GM23338 (cell line): ENCODE results near the gene SUGCT. TPM values are rescaled to one million over a fixed set of nuclear protein-coding genes. Genes with fewer than 3 reads are reported as not detected.

Experiments
- ATAC-seq: fragments of 200-7000 bp; cut with Tn5 transposase; 3 replicates; pipeline ENCODE4 v1.9.1; 2020
- DNase-seq: peaks from one replicate; pipeline ENCODE4 v3.0.0-alpha.2; 2015; ENCODE audit warnings: low spot score
- H2AFZ ChIP-seq: fragments of 200-600 bp; sonication (generic); 2 replicates; pipeline ENCODE4 v1.8.0; 2016; ENCODE audit warnings: antibody characterized with exemption, mild to moderate bottlenecking, moderate library complexity
- H3F3A ChIP-seq: fragments of 200-600 bp; sonication (generic); replicated peaks from 2 replicates; pipeline ENCODE4 v1.8.0; 2017; ENCODE audit warnings: antibody characterized with exemption, mixed run types, low read depth
- H3K27ac ChIP-seq: fragments of 200-600 bp; sonication (generic); 2 replicates; pipeline ENCODE4 v1.6.1; 2016; ENCODE audit warnings: low read depth
- H3K27me3 ChIP-seq: fragments of 200-600 bp; sonication (generic); 2 replicates; pipeline ENCODE4 v1.8.0; 2016; ENCODE audit warnings: mild to moderate bottlenecking, mixed run types, moderate library complexity; ENCODE audit not compliant: insufficient read depth
- H3K36me3 ChIP-seq: fragments of 200-600 bp; sonication (generic); 2 replicates; pipeline ENCODE4 v1.8.0; 2016; ENCODE audit warnings: mild to moderate bottlenecking; ENCODE audit not compliant: insufficient read depth
- H3K4me1 ChIP-seq: fragments of 200-600 bp; sonication (generic); 2 replicates; pipeline ENCODE4 v1.8.0; 2016; ENCODE audit warnings: mild to moderate bottlenecking, moderate library complexity; ENCODE audit not compliant: insufficient read depth
- H3K4me2 ChIP-seq: fragments of 200-600 bp; sonication (generic); 2 replicates; pipeline ENCODE4 v1.7.1; 2017; ENCODE audit warnings: mixed run types
- H3K4me3 ChIP-seq: fragments of 200-600 bp; sonication (generic); 2 replicates; pipeline ENCODE4 v1.6.1; 2016; ENCODE audit warnings: mixed run types
- H3K79me2 ChIP-seq: fragments of 200-600 bp; sonication (generic); replicated peaks from 2 replicates; pipeline ENCODE4 v1.8.0; 2017; ENCODE audit warnings: mild to moderate bottlenecking; ENCODE audit not compliant: insufficient read depth
- H3K9me2 ChIP-seq: fragments of 200-600 bp; sonication (generic); 2 replicates; pipeline ENCODE4 v1.8.0; 2017; ENCODE audit not compliant: insufficient read depth
- H4K20me1 ChIP-seq: fragments of 200-600 bp; sonication (generic); replicated peaks from 2 replicates; pipeline ENCODE4 v1.8.0; 2017; ENCODE audit warnings: mild to moderate bottlenecking; ENCODE audit not compliant: insufficient read depth
- H3K27ac Mint-ChIP-seq: 2 replicates; pipeline ENCODE4 v1.8.0; 2020; ENCODE audit warnings: inconsistent platforms, mild to moderate bottlenecking, moderate library complexity, mixed read lengths
- H3K27me3 Mint-ChIP-seq: 3 replicates; pipeline ENCODE4 v1.8.0; 2022; ENCODE audit warnings: low read depth, mild to moderate bottlenecking, moderate library complexity, mixed read lengths, inconsistent platforms; ENCODE audit not compliant: insufficient read depth, poor library complexity
- H3K36me3 Mint-ChIP-seq: 3 replicates; pipeline ENCODE4 v1.8.0; 2021; ENCODE audit warnings: low read depth, mild to moderate bottlenecking, inconsistent platforms, moderate library complexity, mixed read lengths
- H3K4me1 Mint-ChIP-seq: 3 replicates; pipeline ENCODE4 v1.8.0; 2020; ENCODE audit warnings: mild to moderate bottlenecking, inconsistent platforms, mixed read lengths
- H3K4me3 Mint-ChIP-seq: 3 replicates; pipeline ENCODE4 v1.8.0; 2021; ENCODE audit warnings: moderate library complexity, mild to moderate bottlenecking, inconsistent platforms, mixed read lengths
- H3K9me3 Mint-ChIP-seq: 3 replicates; pipeline ENCODE4 v1.8.0; 2020; ENCODE audit warnings: moderate library complexity, mild to moderate bottlenecking, inconsistent platforms, mixed read lengths
- CREB1 ChIP-seq: fragments of 250-450 bp; sonication (Bioruptor Pico); IDR thresholded peaks from 2 replicates; pipeline ENCODE4 v1.5.0; 2020; ENCODE audit warnings: low read depth, mild to moderate bottlenecking, moderate library complexity
- CTCF ChIP-seq, 2 experiments: fragments of 200-600 bp in 1 of 2; sonication (generic) in 1 of 2; conservative IDR thresholded peaks; 2 replicates each; pipeline versions ENCODE4 v1.5.1 to v1.6.1; 2016 to 2017; ENCODE audit warnings: antibody characterized with exemption in 2 of 2, low read depth in 2 of 2, mild to moderate bottlenecking in 2 of 2, moderate library complexity in 1 of 2
- ETS1 ChIP-seq: IDR thresholded peaks from 2 replicates; pipeline ENCODE4 v1.6.1; 2016; ENCODE audit warnings: antibody characterized with exemption
- EZH2 ChIP-seq: fragments of 200-600 bp; sonication (generic); IDR thresholded peaks from one replicate; pipeline ENCODE4 v1.8.0; 2017; ENCODE audit warnings: antibody characterized with exemption, mild to moderate bottlenecking, low read depth; ENCODE audit not compliant: unreplicated experiment
- EZH2phosphoT487 ChIP-seq: fragments of 200-600 bp; sonication (generic); IDR thresholded peaks from one replicate; pipeline ENCODE4 v1.8.1; 2018; ENCODE audit warnings: antibody characterized with exemption; ENCODE audit not compliant: unreplicated experiment
- JUNB ChIP-seq: IDR thresholded peaks from one replicate; pipeline ENCODE4 v1.6.1; 2016; ENCODE audit warnings: antibody characterized with exemption; ENCODE audit not compliant: unreplicated experiment
- NANOG ChIP-seq: IDR thresholded peaks from 2 replicates; pipeline ENCODE4 v1.6.1; 2016; ENCODE audit warnings: antibody characterized with exemption, borderline replicate concordance
- POLR2AphosphoS5 ChIP-seq: IDR thresholded peaks from 2 replicates; pipeline ENCODE4 v1.6.1; 2016; ENCODE audit warnings: antibody characterized with exemption, low read depth
- REST ChIP-seq: IDR thresholded peaks from one replicate; pipeline ENCODE4 v1.6.1; 2018; ENCODE audit warnings: antibody characterized with exemption; ENCODE audit not compliant: unreplicated experiment
- STAT1 ChIP-seq: IDR thresholded peaks from one replicate; pipeline ENCODE4 v1.6.1; 2016; ENCODE audit warnings: antibody characterized with exemption; ENCODE audit not compliant: unreplicated experiment
- ZNF114 ChIP-seq: fragments of 250-450 bp; sonication (Bioruptor Pico); IDR thresholded peaks from 2 replicates; pipeline ENCODE4 v1.5.0; 2020; ENCODE audit warnings: mild to moderate bottlenecking, moderate library complexity
- ZNF331 ChIP-seq: fragments of 250-450 bp; sonication (Bioruptor Pico); IDR thresholded peaks from 2 replicates; pipeline ENCODE4 v1.5.0; 2020; ENCODE audit warnings: low read depth, mild to moderate bottlenecking, moderate library complexity
- ZNF462 ChIP-seq: fragments of 250-450 bp; sonication (Bioruptor Pico); IDR thresholded peaks from 2 replicates; pipeline ENCODE4 v1.5.0; 2020; ENCODE audit warnings: mild to moderate bottlenecking, moderate library complexity
- polyA plus RNA-seq: library from polyadenylated mRNA; unstranded; fragments of >200 nt; fragmentation: Nextera tagmentation; extraction: Ambion mirVana; gene quantifications from 2 replicates; pipeline ENCODE4 v1.2.1, GENCODE V29; 2016
- total RNA-seq: library from RNA; depleted of rRNA; stranded (reverse); fragments of >200 nt; shearing (Covaris generic); gene quantifications from 2 replicates; pipeline ENCODE4 v1.2.3, GENCODE V29; 2014

SUGCT gene
- total and polyA plus RNA-seq, 2 experiments from 2014 or later = 4.2 to 5.6 TPM

GRCh38 chr7:40492946-40493345 lies 358.1 kb downstream of the SUGCT start:
- H3K27me3 ChIP-seq = no peaks in the 10 kb centered on the region
- no peaks in the 10 kb centered on the region for H3K4me1 ChIP-seq
- Mint-ChIP-seq H3K4me3 (no peak overlapping the region), H3K27ac (no peak overlapping the region), H3K4me1 (no peaks in the 10 kb centered on the region), H3K9me3 (no peaks in the 10 kb centered on the region), H3K27me3 (no peaks in the 10 kb centered on the region), H3K36me3 (no peaks in the 10 kb centered on the region)
- no peak for TF ChIP-seq ETS1
- no peak for TF ChIP-seq JUNB
- no peak for TF ChIP-seq ZNF462 (CRISPR knock-in tag)
- no peak for TF ChIP-seq REST
- no peak for TF ChIP-seq CTCF (conservative IDR thresholded peaks at IDR 0.05; ENCODE audit: low read depth in 2 of 2)
- TF ChIP-seq ZNF331 (CRISPR knock-in tag) = no peak
- TF ChIP-seq POLR2AphosphoS5 = no peak
- no peak for TF ChIP-seq EZH2phosphoT487
- no peak for TF ChIP-seq STAT1
- TF ChIP-seq NANOG = no peak
- TF ChIP-seq ZNF114 = no peak
- no peak for TF ChIP-seq EZH2
- no peak for TF ChIP-seq CREB1 (CRISPR knock-in tag)
- H4K20me1 ChIP-seq = no peaks in the 10 kb centered on the region
- 0 out of 2 replicates have a peak, but pooled peaks cover 3% of the 10 kb centered on the region for H3K9me2 ChIP-seq
- no peaks in the 10 kb centered on the region for H3F3A ChIP-seq
- no peak overlapping the region for H2AFZ ChIP-seq
- DNase-seq = no peak
- no peaks in the 10 kb centered on the region for H3K36me3 ChIP-seq
- H3K27ac ChIP-seq = no peak overlapping the region
- H3K79me2 ChIP-seq = no peaks in the 10 kb centered on the region
- ATAC-seq = no peak
- no peak overlapping the region for H3K4me2 ChIP-seq
- H3K4me3 ChIP-seq = no peak overlapping the region
